Esophagus squamous epithelium (tissue), 4 donors: ENCODE measurements around the gene MPST.

ENCODE experiments used
- CTCF ChIP-seq, 6 experiments: fragments of 450-650 bp in 4 of 6; fragments of 200-600 bp in 2 of 6; sonication (generic) in 2 of 6; IDR thresholded peaks; one replicate each; pipeline ENCODE4 v1.5.1; 2016 to 2019; ENCODE audit warnings: antibody characterized with exemption in 6 of 6, mild to moderate bottlenecking in 4 of 6, moderate library complexity in 4 of 6
- POLR2A ChIP-seq, 4 donors: fragments of 450-650 bp; IDR thresholded peaks; one replicate each; pipeline ENCODE4 v1.6.1; 2017; ENCODE audit warnings: antibody characterized with exemption in 4 of 4, mild to moderate bottlenecking in 4 of 4, moderate library complexity in 3 of 4

- TF ChIP-seq CTCF (IDR thresholded peaks at IDR 0.05) (no peak), POLR2A (IDR thresholded peaks at IDR 0.05) (no peak)
Observed at GRCh38 chr22:37023743-37024338, 4.3 kb downstream of the MPST start.
